Keratinocyte (primary cell): ENCODE data around the gene DMPK. TPM values are rescaled to one million over a fixed set of nuclear protein-coding genes. Genes with fewer than 3 reads are reported as not detected.

Experiments used
- DNase-seq: peaks from one replicate; pipeline ENCODE4 v3.0.0-alpha.2; 2011; ENCODE audit warnings: low read depth, missing footprints, low spot score
- FAIRE-seq: peaks from 2 replicates; lab custom pipeline; 2011; peaks lifted over from hg19 to GRCh38; lab: Jason Lieb, UNC
- H2AFZ ChIP-seq: 2 replicates; pipeline ENCODE4 v1.6.0; 2012; ENCODE audit warnings: low read length, control low read depth, inconsistent platforms; ENCODE audit not compliant: control insufficient read depth
- H3K27ac ChIP-seq: 2 replicates; pipeline ENCODE4 v1.5.1; 2011; ENCODE audit warnings: low read length; ENCODE audit not compliant: control insufficient read depth, insufficient read depth
- H3K27me3 ChIP-seq: 3 replicates; pipeline ENCODE4 v1.6.0; 2011; ENCODE audit warnings: low read length; ENCODE audit not compliant: control insufficient read depth, insufficient read depth; ENCODE audit errors: extremely low read depth
- H3K36me3 ChIP-seq, 2 experiments: 2 replicates in 1 of 2; 3 replicates in 1 of 2; pipeline ENCODE4 v1.5.1; 2011; ENCODE audit warnings: low read length in 2 of 2, mild to moderate bottlenecking in 1 of 2; ENCODE audit not compliant: control insufficient read depth in 2 of 2, insufficient read depth in 2 of 2; ENCODE audit errors: extremely low read depth in 1 of 2
- H3K4me1 ChIP-seq: 3 replicates; pipeline ENCODE4 v1.5.1; 2011; ENCODE audit warnings: low read length; ENCODE audit not compliant: control insufficient read depth, insufficient read depth; ENCODE audit errors: extremely low read depth
- H3K4me2 ChIP-seq: 3 replicates; pipeline ENCODE4 v1.6.0; 2011; ENCODE audit warnings: low read depth, low read length; ENCODE audit not compliant: control insufficient read depth, insufficient read depth; ENCODE audit errors: extremely low read depth
- H3K4me3 ChIP-seq, 3 experiments: fragments of 200-600 bp in 1 of 3; sonication (generic) in 1 of 3; 2 replicates in 2 of 3; 3 replicates in 1 of 3; pipeline ENCODE4 v1.5.1; 2011 to 2016; ENCODE audit warnings: low read length in 3 of 3, mild to moderate bottlenecking in 3 of 3, control low read depth in 2 of 3, inconsistent platforms in 1 of 3, low read depth in 1 of 3, mixed read lengths in 1 of 3, mixed run types in 1 of 3, moderate library complexity in 1 of 3; ENCODE audit not compliant: control insufficient read depth in 2 of 3, insufficient read depth in 2 of 3; ENCODE audit errors: extremely low read depth in 1 of 3
- H3K79me2 ChIP-seq: 2 replicates; pipeline ENCODE4 v1.6.0; 2012; ENCODE audit warnings: low read length; ENCODE audit not compliant: control insufficient read depth, insufficient read depth
- H3K9ac ChIP-seq: 3 replicates; pipeline ENCODE4 v1.6.0; 2011; ENCODE audit warnings: low read length; ENCODE audit not compliant: control insufficient read depth, insufficient read depth; ENCODE audit errors: extremely low read depth
- H3K9me1 ChIP-seq: 3 replicates; pipeline ENCODE4 v1.6.0; 2011; ENCODE audit warnings: low read length; ENCODE audit not compliant: control insufficient read depth, insufficient read depth; ENCODE audit errors: extremely low read depth
- H3K9me3 ChIP-seq: 2 replicates; pipeline ENCODE4 v1.5.1; 2012; ENCODE audit warnings: low read depth, low read length; ENCODE audit not compliant: control insufficient read depth
- H4K20me1 ChIP-seq: 3 replicates; pipeline ENCODE4 v1.6.0; 2011; ENCODE audit warnings: low read length; ENCODE audit not compliant: control insufficient read depth, insufficient read depth; ENCODE audit errors: extremely low read depth
- EZH2 ChIP-seq: IDR thresholded peaks from one replicate; pipeline ENCODE4 v1.6.1; 2012; ENCODE audit warnings: inconsistent platforms, mild to moderate bottlenecking, low read length, moderate library complexity
- dilution Hi-C: fragments of 300-500 bp; cut with MboI; formaldehyde crosslinking; loops from one replicate; pipeline ENCODE4 v1.7.0; 2020; ENCODE audit warnings: low sequenced_read_pairs; ENCODE audit not compliant: extremely low pct_ligation_motif_present
- polyA plus RNA-seq, 5 experiments: library from polyadenylated mRNA; depleted of rRNA in 3 of 5; stranded (reverse) in 3 of 5; stranded (forward) in 1 of 5; unstranded in 1 of 5; fragments of >200 nt; gene quantifications; 1 replicate in 1 of 5; 2 replicates in 3 of 5; 3 replicates in 1 of 5; pipeline versions ENCODE4 v1.2.1 to v1.2.3, GENCODE V29; 2011 to 2012; ENCODE audit warnings: missing spikeins in 2 of 5, low read depth in 1 of 5, low replicate concordance in 1 of 5
- TF ChIP-seq, protein P1 (sequence below), 3 experiments: IDR thresholded peaks in 1 of 3; conservative IDR thresholded peaks in 1 of 3; optimal IDR thresholded peaks in 1 of 3; 2 replicates in 2 of 3; 3 replicates in 1 of 3; pipeline versions ENCODE3 to v1.5.1; 2011; ENCODE audit warnings: low read length in 3 of 3, mild to moderate bottlenecking in 3 of 3, moderate library complexity in 2 of 3, control low read depth in 1 of 3, inconsistent platforms in 1 of 3; ENCODE audit not compliant: insufficient read depth in 2 of 3; ENCODE audit errors: extremely low read depth in 1 of 3

The DMPK gene
- polyA plus RNA-seq, 1 donor (not counting 4 experiments of a cell fraction or from before 2014, with no cell fraction given), result 7.0 TPM

- no peak for TF ChIP-seq EZH2
- TF ChIP-seq, protein P1, sequence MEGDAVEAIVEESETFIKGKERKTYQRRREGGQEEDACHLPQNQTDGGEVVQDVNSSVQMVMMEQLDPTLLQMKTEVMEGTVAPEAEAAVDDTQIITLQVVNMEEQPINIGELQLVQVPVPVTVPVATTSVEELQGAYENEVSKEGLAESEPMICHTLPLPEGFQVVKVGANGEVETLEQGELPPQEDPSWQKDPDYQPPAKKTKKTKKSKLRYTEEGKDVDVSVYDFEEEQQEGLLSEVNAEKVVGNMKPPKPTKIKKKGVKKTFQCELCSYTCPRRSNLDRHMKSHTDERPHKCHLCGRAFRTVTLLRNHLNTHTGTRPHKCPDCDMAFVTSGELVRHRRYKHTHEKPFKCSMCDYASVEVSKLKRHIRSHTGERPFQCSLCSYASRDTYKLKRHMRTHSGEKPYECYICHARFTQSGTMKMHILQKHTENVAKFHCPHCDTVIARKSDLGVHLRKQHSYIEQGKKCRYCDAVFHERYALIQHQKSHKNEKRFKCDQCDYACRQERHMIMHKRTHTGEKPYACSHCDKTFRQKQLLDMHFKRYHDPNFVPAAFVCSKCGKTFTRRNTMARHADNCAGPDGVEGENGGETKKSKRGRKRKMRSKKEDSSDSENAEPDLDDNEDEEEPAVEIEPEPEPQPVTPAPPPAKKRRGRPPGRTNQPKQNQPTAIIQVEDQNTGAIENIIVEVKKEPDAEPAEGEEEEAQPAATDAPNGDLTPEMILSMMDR (optimal IDR thresholded peaks at IDR 0.05 in 1 of 3, IDR thresholded peaks at IDR 0.05 in 1 of 3, conservative IDR thresholded peaks at IDR 0.05 in 1 of 3; ENCODE audit: extremely low read depth in 1 of 3, insufficient read depth in 2 of 3, low read length in 3 of 3), result no peak
- Histone ChIP-seq H3K4me3 (no peak overlapping the region), H3K27ac (no peak overlapping the region), H3K27me3 (no peaks in the 10 kb centered on the region), H3K9me1 (no peaks in the 10 kb centered on the region), H4K20me1 (peaks cover 13% of the 10 kb centered on the region), H3K9me3 (no peaks in the 10 kb centered on the region), H3K4me1 (peaks cover 33% of the 10 kb centered on the region), H3K79me2 (no peaks in the 10 kb centered on the region), H3K9ac (no peak overlapping the region), H3K4me2 (no peak overlapping the region), H2AFZ (no peak overlapping the region), H3K36me3 (peaks cover 13 to 17% of the 10 kb centered on the region in 2 experiments)
- dilution Hi-C loops, result no loop called here
- DNase-seq (no peak), FAIRE-seq (no peak)
These were observed 1.7 kb downstream of the DMPK start for GRCh38 chr19:45780448-45781213.

- Histone ChIP-seq H3K36me3 (peaks cover 11 to 16% of the 10 kb centered on the region in 2 experiments), H3K4me1 (peaks cover 33% of the 10 kb centered on the region), H3K4me2 (peak overlapping the region; percentile 80), H3K27ac (no peak overlapping the region), H2AFZ (no peak overlapping the region), H3K9me1 (no peaks in the 10 kb centered on the region), H3K27me3 (no peaks in the 10 kb centered on the region), H3K9me3 (no peaks in the 10 kb centered on the region), H4K20me1 (peaks cover 13% of the 10 kb centered on the region), H3K79me2 (no peaks in the 10 kb centered on the region), H3K4me3 (no peak overlapping the region), H3K9ac (no peak overlapping the region)
- dilution Hi-C loops, result no loop called here
- no peak for TF ChIP-seq EZH2
- TF ChIP-seq, protein P1 (optimal IDR thresholded peaks at IDR 0.05 in 1 of 3, IDR thresholded peaks at IDR 0.05 in 1 of 3, conservative IDR thresholded peaks at IDR 0.05 in 1 of 3; ENCODE audit: extremely low read depth in 1 of 3, insufficient read depth in 2 of 3, low read length in 3 of 3), result no peak
- DNase-seq (no peak), FAIRE-seq (no peak)
These were observed 2.2 kb downstream of the DMPK start for GRCh38 chr19:45780146-45780447.
